ENCODE data around the gene STX8.
A peak's percentile ranks its signal among the peaks of the same experiment; 100 is the strongest.

The STX8 gene

DNA sequence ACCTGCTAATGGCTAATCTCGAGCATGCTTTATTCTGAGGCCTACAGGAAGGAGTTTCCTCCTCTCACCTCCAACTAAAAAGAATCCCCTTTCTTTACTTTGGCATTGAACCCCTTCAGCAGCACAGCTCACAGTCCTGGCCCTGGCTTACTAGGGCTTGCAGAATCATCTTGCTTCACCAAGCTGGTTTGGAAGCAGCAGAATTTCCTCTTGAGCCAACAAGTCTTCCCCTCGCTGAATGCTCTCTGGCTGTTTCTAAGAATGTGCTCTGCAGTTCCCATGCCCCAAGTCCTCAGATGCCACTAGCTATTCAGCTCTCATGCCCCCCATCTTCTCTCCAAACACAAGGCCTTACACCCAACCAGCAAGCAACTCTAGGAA, 283.1 kb downstream of the STX8 start:
- H3K4me3 ChIP-seq: no peak overlapping the region
- peak overlapping the region; percentile 45 to 61 for H3K27ac ChIP-seq
- TF ChIP-seq, protein P1, sequence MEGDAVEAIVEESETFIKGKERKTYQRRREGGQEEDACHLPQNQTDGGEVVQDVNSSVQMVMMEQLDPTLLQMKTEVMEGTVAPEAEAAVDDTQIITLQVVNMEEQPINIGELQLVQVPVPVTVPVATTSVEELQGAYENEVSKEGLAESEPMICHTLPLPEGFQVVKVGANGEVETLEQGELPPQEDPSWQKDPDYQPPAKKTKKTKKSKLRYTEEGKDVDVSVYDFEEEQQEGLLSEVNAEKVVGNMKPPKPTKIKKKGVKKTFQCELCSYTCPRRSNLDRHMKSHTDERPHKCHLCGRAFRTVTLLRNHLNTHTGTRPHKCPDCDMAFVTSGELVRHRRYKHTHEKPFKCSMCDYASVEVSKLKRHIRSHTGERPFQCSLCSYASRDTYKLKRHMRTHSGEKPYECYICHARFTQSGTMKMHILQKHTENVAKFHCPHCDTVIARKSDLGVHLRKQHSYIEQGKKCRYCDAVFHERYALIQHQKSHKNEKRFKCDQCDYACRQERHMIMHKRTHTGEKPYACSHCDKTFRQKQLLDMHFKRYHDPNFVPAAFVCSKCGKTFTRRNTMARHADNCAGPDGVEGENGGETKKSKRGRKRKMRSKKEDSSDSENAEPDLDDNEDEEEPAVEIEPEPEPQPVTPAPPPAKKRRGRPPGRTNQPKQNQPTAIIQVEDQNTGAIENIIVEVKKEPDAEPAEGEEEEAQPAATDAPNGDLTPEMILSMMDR (IDR thresholded peaks at IDR 0.05): no peak
- no peak for DNase-seq (ENCODE audit: low spot score)

- TF ChIP-seq, protein P1 (IDR thresholded peaks at IDR 0.05): peak; percentile 76
- DNase-seq (ENCODE audit: low spot score): no peak
- H3K4me3 ChIP-seq: no peak overlapping the region
- H3K27ac ChIP-seq: peak overlapping the region; percentile 45 to 61
Measured at GRCh38 chr17:9291912-9292560, 283.6 kb downstream of the STX8 start.

- Histone ChIP-seq H3K27ac (no peak overlapping the region), H3K4me3 (no peak overlapping the region)
- no peak for DNase-seq (ENCODE audit: low spot score)
- TF ChIP-seq, protein P1 (IDR thresholded peaks at IDR 0.05): no peak
Measured at GRCh38 chr17:9290226-9290613, 285.4 kb downstream of the STX8 start.

DNA sequence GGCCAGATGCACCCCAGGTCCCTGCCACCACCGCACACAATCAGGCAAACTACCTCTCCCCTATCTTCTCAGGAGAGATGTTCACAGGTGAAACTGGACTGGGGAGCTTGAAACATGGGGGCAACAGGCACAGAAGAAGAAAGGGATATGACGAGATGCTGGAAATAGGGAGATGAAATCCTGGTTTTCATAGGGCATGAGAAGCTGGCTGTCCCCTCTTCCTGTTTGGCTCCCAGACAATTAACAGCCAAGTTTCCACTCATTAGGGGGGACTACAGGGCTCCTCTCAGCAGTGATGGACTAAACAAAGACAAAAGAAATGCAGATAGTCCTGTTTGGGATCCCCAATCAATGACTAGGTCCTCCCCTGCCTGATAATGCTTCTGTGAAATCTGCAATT, 288.3 kb downstream of the STX8 start:
- TF ChIP-seq, protein P1 (IDR thresholded peaks at IDR 0.05): no peak
- DNase-seq (ENCODE audit: low spot score): no peak

DNA sequence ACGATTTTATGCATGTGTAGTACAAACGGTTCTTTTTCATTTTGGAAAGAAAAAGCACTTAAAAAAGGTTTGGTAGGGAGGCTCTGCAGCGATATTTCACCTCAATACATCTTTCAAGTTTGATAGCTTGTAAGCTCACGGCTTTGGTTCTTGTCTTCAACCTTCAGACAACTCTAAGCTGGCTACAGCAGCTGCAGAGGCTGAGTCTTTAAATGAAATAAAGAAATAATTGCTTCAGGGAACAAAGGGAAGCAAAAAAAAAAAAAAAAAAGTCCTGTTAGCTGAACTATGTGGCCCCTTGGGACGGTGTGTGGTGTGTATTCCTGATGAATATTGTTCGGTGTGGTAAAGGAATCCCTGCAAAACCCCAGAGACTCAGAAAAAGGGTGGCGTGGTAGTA, 289.2 kb downstream of the STX8 start:
- TF ChIP-seq, protein P1 (IDR thresholded peaks at IDR 0.05): no peak
- H3K27ac ChIP-seq: no peak overlapping the region
- H3K4me3 ChIP-seq: no peak overlapping the region
- no peak for DNase-seq (ENCODE audit: low spot score)

More for the DNA sequence above, 288.3 kb downstream of the STX8 start:
- Histone ChIP-seq H3K27ac (no peak overlapping the region), H3K4me3 (no peak overlapping the region)

GRCh38 chr17:9285602-9286427, 289.8 kb downstream of the STX8 start:
- no peak overlapping the region for H3K4me3 ChIP-seq
- no peak for DNase-seq (ENCODE audit: low spot score)
- no peak overlapping the region for H3K27ac ChIP-seq
- TF ChIP-seq, protein P1 (IDR thresholded peaks at IDR 0.05): no peak

- H3K27ac ChIP-seq: no peak overlapping the region
- H3K4me3 ChIP-seq: no peak overlapping the region
- TF ChIP-seq, protein P1 (IDR thresholded peaks at IDR 0.05): no peak
- DNase-seq (ENCODE audit: low spot score): no peak
Measured at GRCh38 chr17:9284884-9285283, 290.7 kb downstream of the STX8 start.

Data from coronary artery (tissue), 2 donors.